Tibial nerve (tissue), 4 donors: ENCODE measurements around the gene NRL.

Source experiments
- CTCF ChIP-seq, 5 experiments: fragments of 200-600 bp in 3 of 5; fragments of 450-650 bp in 2 of 5; sonication (generic) in 3 of 5; IDR thresholded peaks; one replicate each; pipeline ENCODE4 v1.5.1; 2016 to 2019; ENCODE audit warnings: antibody characterized with exemption in 5 of 5, mild to moderate bottlenecking in 3 of 5, moderate library complexity in 2 of 5
- EP300 ChIP-seq, 2 donors: sonication (generic); formaldehyde crosslinking; IDR thresholded peaks; one replicate each; pipeline ENCODE4 v1.6.1; 2017; ENCODE audit warnings: antibody characterized with exemption in 2 of 2, mild to moderate bottlenecking in 1 of 2
- POLR2A ChIP-seq, 2 donors: fragments of 450-650 bp; IDR thresholded peaks; one replicate each; pipeline ENCODE4 v1.6.1; 2017; ENCODE audit warnings: antibody characterized with exemption in 2 of 2, mild to moderate bottlenecking in 2 of 2, moderate library complexity in 2 of 2

- TF ChIP-seq CTCF (IDR thresholded peaks at IDR 0.05) (no peak), POLR2A (IDR thresholded peaks at IDR 0.05) (no peak), EP300 (IDR thresholded peaks at IDR 0.05) (no peak)
Observed at GRCh38 chr14:24143511-24143910, 28.8 kb upstream of the NRL start.
